Measurements from ENCODE around the gene ZBTB37. TPM values are rescaled to one million over a fixed set of nuclear protein-coding genes. Genes with fewer than 3 reads are reported as not detected.

ZBTB37 gene
- total RNA-seq, 2 experiments from 2014 or later = 8.2 to 8.3 TPM

Other genes starting within 250 kb of the ZBTB37 start
- not detected for gene TEX50, start 233.0 kb upstream of the ZBTB37 start, total RNA-seq
- gene ANKRD45, start 198.5 kb upstream of the ZBTB37 start, total RNA-seq = not detected
- 10 to 100 TPM; 12.9 to 14.9 TPM for gene KLHL20, start 153.4 kb upstream of the ZBTB37 start, total RNA-seq
- 10 to 100 TPM; 43.1 to 43.6 TPM for gene DARS2, start 43.7 kb upstream of the ZBTB37 start, total RNA-seq
- gene CENPL, start 43.5 kb upstream of the ZBTB37 start, total RNA-seq = 10 to 100 TPM; 24.5 to 26.3 TPM
- gene GAS5, start 391 bp upstream of the ZBTB37 start, total RNA-seq = 100 to 1,000 TPM; 913 to 929 TPM
- not detected for gene SERPINC1, start 48.9 kb downstream of the ZBTB37 start, total RNA-seq
- gene RC3H1, start 154.0 kb downstream of the ZBTB37 start, total RNA-seq = 10 to 100 TPM; 26.6 to 26.8 TPM